K562 (cell line): Measurements from ENCODE around the gene COL15A1. TPM values are rescaled to one million over a fixed set of nuclear protein-coding genes. Genes with fewer than 3 reads are reported as not detected.

Source experiments
- CHD4 ChIP-seq: fragments of 200-600 bp; sonication (generic); IDR thresholded peaks from 3 replicates; pipeline ENCODE4 v1.6.1; 2012; ENCODE audit warnings: low read depth, mild to moderate bottlenecking, mixed read lengths, low read length, inconsistent platforms; ENCODE audit not compliant: insufficient read depth, insufficient replicate concordance, poor library complexity, severe bottlenecking
- EP400 ChIP-seq: fragments of 450-650 bp; IDR thresholded peaks from 2 replicates; pipeline ENCODE4 v1.6.1; 2017; ENCODE audit warnings: antibody characterized with exemption, mild to moderate bottlenecking, moderate library complexity
- ETV5 ChIP-seq: sonication (generic); formaldehyde crosslinking; IDR thresholded peaks from 2 replicates; pipeline ENCODE4 v1.4.0; 2020; ENCODE audit warnings: low read depth, mild to moderate bottlenecking, missing genetic modification reagents
- PATZ1 ChIP-seq: fragments of 250-450 bp; sonication (Bioruptor Pico); IDR thresholded peaks from 2 replicates; pipeline ENCODE4 v1.5.0; 2020; ENCODE audit warnings: mild to moderate bottlenecking, borderline replicate concordance
- POLR2AphosphoS5 ChIP-seq: IDR thresholded peaks from 2 replicates; pipeline ENCODE4 v1.6.1; 2011; ENCODE audit warnings: mild to moderate bottlenecking, low read depth, low read length, moderate library complexity; ENCODE audit not compliant: control insufficient read depth, insufficient read depth
- RBM22 ChIP-seq: fragments of 200-400 bp; formaldehyde crosslinking; IDR thresholded peaks from 2 replicates; pipeline ENCODE4 v1.6.1; 2018; ENCODE audit warnings: low read length, low read depth; ENCODE audit not compliant: poor library complexity, severe bottlenecking
- RERE ChIP-seq: sonication (generic); formaldehyde crosslinking; IDR thresholded peaks from 2 replicates; pipeline ENCODE4 v1.8.0; 2023; ENCODE audit warnings: missing genetic modification reagents, mild to moderate bottlenecking, borderline replicate concordance
- USF1 ChIP-seq: sonication (generic); formaldehyde crosslinking; IDR thresholded peaks from 2 replicates; pipeline ENCODE4 v1.9.0; 2022; ENCODE audit warnings: mild to moderate bottlenecking, missing genetic modification reagents
- ZBTB43 ChIP-seq: sonication (generic); formaldehyde crosslinking; IDR thresholded peaks from 2 replicates; pipeline ENCODE4 v1.8.0; 2023; ENCODE audit warnings: mild to moderate bottlenecking, missing genetic modification reagents
- ZNF395 ChIP-seq: fragments of 200-800 bp; sonication (Bioruptor generic); IDR thresholded peaks from 2 replicates; pipeline ENCODE4 v1.6.1; 2017; ENCODE audit warnings: missing genetic modification characterization, missing compliant biosample characterization
- polyA plus RNA-seq, 8 experiments: library from polyadenylated mRNA; depleted of rRNA in 4 of 8; stranded (reverse) in 5 of 8; unstranded in 3 of 8; fragments of >200 nt; fragmentation: Nextera tagmentation in 2 of 8; fragmentation: Illumina TruSeq in 1 of 8; extraction: Ambion mirVana in 2 of 8; extraction: Trizol in 1 of 8; gene quantifications; 2 replicates each; pipeline versions ENCODE4 v1.2.1 to v1.2.3, GENCODE V29; 2011 to 2014; ENCODE audit warnings: inconsistent platforms in 1 of 8, missing spikeins in 1 of 8
- total RNA-seq, 7 experiments: library from RNA; depleted of rRNA in 6 of 7; stranded (reverse); fragments of >200 nt in 6 of 7; fragmentation: Illumina TruSeq in 2 of 7; extraction: Trizol in 2 of 7; gene quantifications; 2 replicates each; pipeline versions ENCODE4 v1.2.1 to v1.2.3, GENCODE V29; 2011 to 2021; ENCODE audit warnings: low replicate concordance in 1 of 7

The COL15A1 gene
- total and polyA plus RNA-seq, 9 of the 15 experiments (the other 6 are each of a cell fraction or from before 2014, with no cell fraction given) = 0.46 to 5.1 (median 2.6) TPM

- TF ChIP-seq PATZ1 (CRISPR knock-in tag) = no peak
- peak; percentile 18; the same call in 1 of the 2 replicates for TF ChIP-seq EP400
- TF ChIP-seq RERE (CRISPR knock-in tag) = no peak
- TF ChIP-seq CHD4 = peak; percentile 86
- TF ChIP-seq RBM22 = no peak
- peak; percentile 98 for TF ChIP-seq ETV5 (CRISPR knock-in tag)
- no peak for TF ChIP-seq USF1 (CRISPR knock-in tag)
- TF ChIP-seq ZNF395 (CRISPR knock-in tag) = peak; percentile 85
- TF ChIP-seq POLR2AphosphoS5 = peak; percentile 75
- no peak for TF ChIP-seq ZBTB43
Measured at GRCh38 chr9:99057665-99058625, 114.2 kb downstream of the COL15A1 start (continued).
